CD4-positive, alpha-beta T cell treated with Interleukin-15 for 4 hours (primary cell): ENCODE data around the gene MILR1.
"Not testable (repeated sequence)": the region's sequence is repeated elsewhere in the genome, so short reads cannot be mapped to it uniquely, and the experiment has no call there.

Experiments used
- DNase-seq: peaks from one replicate; pipeline ENCODE4 v3.0.0-alpha.2; 2020; ENCODE audit warnings: low spot score

The MILR1 gene, protein sequence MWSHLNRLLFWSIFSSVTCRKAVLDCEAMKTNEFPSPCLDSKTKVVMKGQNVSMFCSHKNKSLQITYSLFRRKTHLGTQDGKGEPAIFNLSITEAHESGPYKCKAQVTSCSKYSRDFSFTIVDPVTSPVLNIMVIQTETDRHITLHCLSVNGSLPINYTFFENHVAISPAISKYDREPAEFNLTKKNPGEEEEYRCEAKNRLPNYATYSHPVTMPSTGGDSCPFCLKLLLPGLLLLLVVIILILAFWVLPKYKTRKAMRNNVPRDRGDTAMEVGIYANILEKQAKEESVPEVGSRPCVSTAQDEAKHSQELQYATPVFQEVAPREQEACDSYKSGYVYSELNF

DNA sequence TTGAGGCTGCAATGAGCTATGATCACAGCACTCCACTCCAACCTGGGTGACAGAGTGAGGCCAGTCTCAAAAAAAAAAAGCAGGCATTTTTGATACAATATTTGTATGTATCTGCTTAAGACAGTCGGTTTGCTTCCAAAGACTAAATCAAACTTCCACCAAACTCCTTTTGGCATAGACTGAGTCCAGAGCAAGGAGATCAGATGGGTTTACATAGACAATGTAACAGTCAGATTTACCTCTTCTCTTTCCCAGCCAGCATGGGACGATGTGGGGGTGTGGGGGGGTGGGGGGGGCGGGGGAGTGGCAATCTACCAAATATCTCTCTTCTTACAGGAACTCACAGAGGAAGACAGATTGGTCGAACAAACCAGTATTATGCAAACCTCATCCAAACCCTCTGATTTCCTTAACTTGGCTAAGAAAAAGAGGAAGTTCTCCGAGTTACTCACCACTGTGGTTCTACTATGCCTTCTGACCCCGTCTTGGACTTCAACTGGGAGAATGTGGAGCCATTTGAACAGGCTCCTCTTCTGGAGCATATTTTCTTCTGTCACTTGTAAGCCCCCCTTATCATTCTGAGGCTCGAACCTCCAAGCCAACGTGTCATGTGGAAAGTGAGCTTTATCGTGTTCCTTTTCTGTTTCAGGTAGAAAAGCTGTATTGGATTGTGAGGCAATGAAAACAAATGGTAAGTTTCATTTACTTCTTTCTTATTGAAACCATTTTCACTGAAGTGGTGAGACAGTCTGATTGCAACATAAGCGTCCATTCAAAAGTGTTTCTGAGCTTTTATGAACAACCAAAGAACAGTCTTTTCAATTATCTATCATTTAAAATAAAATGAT, at the start of gene MILR1:
TSS of gene MILR1 (plus strand) at position 451 of the 848 bp plus-strand sequence. CDS start at position 505, 54 bp downstream.
- DNase-seq, result no peak

DNA sequence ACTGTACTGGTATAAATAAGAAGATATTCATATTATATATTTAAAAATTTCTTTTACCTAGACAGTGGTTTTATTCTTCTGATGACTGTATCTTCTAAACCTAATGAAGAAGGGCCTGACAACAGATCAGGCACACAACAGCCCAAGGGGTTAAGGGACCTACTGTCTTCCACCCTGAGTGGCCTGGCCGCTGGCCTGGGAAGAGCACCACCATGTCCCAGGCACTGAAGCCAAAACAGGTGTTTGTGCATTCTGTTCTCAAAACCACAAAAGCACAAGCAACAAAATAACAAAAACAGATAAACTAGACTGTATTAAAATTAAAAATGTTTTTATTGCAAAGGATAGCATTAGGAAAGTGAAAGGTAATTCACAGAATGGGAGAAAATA, 49.2 kb upstream of the MILR1 start:
- DNase-seq, result no peak

DNA sequence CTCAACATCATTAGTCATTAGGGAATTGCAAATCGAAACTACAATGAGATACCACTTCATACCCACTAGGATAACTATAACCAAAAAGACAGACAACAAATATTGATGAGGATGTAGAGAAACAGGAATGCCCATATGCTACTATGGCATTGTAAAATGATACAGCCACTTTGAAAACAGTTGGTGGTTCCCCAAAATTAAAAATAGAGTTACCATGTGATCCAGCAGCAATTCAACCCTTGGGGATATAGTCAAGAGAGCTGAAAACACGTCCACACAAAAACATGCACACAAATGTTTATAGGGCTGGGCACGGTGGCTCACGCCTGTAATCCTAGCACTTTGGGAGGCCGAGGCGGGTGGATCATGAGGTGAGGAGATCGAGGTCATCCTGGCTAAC, 48.3 kb upstream of the MILR1 start:
- DNase-seq, result no peak

DNA sequence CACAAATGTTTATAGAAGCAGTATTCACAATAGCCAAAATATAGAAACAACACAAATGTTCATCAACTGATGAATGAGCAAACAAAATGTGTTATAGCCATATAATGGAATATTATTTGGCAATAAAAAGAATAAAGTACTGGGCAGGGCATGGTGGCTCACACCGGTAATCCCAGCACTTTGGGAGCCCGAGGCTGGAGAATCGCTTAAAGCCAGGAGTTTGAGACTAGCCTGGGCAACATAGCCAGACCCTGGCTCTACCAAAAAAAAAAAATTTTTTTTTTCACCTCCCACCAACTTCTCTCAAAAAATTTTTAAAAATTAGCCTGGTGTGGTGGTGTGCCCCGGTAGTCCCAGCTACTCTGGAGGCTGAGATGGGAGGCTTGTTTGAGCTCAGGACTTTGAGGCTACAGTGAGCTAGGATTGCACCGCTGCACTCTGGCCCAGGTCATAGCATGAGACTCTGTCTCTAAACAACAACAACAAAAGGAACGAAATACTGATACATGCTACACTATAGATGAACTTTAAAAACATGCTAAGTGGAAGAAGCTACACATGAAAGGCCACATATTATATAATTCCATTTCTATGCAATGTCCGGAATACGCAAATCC, 47.6 kb upstream of the MILR1 start:
- DNase-seq, result no peak

DNA sequence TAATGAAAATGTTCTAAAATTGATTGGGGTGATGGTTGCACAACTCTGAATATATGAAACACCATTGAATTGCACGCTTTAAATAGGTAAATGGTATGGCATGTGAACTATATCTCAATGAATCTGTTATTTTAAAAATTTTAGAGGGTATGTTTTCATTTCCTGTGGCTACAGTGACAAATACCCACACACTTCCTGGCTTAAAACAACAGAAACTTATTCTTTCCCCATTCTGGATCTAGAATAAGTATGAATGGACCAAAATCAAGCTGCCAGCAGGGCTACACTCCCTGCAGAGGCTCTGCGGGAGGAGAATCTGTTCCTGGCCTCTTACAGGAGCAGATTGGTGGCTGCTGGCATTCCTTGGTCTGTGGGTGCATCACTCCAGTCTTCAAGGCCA, 47.0 kb upstream of the MILR1 start:
- no peak for DNase-seq

DNA sequence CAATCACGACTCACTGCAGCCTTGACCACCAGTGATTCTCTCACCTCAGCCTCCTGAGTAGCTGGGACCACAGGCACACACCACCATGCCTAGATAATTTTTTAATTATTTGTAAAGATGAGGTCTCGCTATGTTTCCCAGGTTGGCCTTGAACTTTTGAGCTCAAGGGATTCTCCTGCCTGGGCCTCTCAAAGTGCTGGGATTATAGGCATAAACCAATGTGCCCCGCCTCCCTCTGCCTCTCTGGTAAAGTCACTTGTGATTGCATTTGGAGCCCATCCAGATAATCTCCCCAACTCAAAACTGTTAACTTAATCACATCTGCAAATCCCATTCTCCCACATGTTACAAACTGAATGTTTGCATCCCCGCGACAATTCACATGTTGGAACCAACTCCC, 46.4 kb upstream of the MILR1 start:
- no peak for DNase-seq

DNA sequence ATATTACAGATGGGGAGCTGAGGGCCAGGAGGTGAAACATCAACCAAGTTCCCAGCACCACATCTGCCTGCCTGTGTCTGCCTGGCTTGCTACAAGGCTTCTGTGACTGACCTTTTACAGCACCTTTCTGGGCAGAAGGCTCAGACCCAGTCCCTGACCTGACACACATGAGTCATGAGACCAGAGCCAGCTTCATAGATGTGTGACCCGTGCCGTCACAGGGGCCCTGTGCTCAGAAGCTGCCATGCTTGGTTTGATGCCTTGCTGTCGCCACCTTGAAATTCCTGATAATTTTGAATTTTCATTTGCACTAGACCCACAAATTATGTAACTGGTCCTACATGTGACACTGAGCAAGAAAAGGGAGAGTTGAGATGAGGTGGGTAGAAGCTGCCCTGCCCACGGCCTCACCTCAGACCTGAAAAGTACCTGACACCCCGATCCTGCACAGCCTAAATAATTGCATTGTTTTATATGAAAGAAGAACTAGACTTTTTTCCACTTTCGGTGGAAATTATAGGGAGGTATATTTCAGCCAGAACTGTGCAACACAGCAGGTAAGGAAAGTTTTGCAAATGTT, 44.9 kb upstream of the MILR1 start:
- DNase-seq, result no peak

DNA sequence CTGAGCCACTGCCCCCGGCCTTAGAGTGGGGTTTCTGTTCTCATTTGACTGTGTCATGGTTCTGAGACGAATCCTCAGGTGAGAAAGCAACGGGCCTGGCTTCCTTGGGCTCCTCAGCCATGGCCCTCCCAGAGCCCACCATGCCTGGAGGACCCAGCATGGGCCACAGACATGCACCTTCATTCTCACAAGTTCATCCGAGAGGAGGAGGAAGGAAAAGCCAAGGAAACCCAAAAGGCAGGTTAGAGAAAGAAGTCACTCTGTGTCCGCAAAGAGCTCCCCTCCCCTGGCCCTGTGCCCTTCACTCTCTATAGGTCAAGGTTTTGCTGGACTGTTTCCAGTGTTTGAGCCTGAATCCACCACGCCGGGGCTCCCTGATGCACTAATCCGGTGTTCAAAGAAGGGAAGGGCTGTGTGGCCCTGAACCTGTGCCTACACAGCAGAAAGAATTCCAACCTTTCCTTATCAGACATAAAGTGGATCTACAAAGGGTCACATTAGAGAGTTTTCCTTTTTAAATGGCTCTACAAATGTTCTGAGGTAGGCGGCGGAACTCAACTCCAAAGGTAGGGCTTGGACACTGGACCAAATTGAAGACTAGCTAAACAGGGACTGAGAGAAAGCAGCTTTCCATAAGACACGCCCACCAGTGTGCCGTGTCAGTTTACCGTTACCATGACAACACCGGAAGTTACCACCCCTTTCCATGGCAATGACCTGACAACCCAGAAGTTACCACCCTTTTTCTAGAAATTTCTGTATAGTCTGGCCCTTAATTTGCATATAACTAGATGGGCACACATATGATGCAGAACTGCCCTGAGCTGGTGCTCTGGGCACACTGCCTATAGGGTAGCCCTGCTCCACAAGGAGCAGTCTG, 42.4 kb upstream of the MILR1 start:
- DNase-seq, result no peak

DNA sequence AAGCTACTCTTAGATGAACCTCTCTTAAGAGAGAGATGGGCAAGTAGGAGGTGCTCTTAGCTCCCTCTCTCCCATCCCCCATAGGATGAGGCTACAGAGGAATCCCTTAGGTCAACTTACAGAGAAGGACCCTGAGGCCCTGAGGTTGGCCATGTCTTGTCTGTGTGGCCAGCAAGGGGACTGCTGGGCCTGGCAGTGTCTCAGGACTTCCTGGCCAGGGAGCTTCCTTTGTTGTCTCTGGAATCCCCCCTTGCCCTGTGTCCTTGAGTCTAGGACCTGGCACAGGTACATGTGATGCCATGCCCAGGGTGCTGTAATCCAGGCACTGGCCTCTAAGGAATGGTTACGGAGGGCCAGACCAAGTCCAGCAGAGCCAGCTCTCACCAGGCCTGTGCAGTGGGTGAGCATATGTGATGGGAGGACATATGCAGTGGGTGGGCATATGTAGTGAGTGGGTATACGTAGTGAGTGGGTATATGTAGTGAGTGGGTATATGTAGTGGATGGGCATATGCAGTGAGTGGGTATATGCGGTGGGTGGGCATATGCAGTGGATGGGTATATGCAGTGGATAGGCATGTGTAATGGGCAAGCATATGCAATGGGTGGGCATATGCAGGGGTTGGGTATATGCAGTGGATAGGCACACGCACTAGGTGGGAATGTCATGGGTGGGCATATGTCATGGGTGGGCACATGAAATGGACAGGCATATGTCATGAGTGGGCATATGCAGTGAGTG, 38.0 kb upstream of the MILR1 start:
- no peak for DNase-seq

DNA sequence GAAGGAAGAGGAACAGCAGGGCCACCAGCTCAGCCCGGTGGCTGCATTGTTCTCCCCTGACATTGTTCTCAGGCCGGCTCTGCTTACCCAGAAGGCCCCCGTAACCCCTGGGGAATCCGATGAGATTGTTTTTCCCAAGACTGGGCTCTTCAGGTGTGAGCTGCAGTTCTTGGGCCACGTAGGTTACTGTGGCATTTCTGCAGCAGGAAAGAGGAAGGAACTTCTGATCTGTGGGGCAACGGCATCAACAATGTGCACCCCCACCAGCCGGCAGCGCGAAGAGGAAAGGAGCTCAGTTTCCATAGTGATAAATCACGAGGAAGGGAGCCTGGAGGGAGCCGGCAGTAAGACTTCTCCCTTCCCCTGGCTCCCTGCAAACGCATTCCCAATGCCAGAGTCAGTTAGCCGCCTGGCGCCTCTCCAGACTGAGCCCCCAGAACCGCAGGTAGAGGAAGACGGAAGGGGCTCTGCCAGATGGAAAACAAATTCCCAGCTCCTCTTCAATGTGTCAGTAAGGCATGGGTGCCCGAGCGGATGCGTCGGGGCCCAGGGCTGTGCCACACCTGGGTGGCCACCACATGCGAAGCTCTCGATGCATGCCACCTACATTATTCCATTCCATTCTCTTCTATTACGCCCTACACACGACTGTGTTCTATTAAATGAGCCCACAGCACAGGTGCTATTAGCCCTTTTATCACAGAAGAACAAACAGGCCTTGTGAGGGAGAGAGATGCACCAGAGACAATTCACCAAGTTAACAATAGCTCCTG, 36.7 kb upstream of the MILR1 start:
- DNase-seq, result no peak

DNA sequence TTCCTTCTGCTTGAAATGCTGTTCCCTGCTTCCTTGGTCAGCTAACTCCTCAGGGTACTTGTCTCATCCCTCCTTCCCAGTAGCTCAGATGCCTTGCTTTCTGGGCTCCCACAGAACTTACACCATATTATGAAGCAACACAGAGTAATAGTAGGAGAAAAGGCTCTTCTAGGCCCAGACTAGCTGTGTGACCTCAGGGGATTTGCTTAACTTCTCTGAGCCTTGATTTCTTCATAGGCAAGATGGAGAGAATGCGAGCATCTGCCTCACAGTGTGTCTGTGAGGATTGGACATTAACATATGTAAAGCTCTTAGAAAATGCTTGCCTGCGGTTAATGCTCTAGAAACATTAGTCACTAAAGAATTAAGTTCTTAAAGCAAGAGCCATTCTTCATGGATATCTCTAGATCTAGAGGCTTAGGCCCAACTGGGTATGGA, 36.0 kb upstream of the MILR1 start:
- DNase-seq, result no peak

DNA sequence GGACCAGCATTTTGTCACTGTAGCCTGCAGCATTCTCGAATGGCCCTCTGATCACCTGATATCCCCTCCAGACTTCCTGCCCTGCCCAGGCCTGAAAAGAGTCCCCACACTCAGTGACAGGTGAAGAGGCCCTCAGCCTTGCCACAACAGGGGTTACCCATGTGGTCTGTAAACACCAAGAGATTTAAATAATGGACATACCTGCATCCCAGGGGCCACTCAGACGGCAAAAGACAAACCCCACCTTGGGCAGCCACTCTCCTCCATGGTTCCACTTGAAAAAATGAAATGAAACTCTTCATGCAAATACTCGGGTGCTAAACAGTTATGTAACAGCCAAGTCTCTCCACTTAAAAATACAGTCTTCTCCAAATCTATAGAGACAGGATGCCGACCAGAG, 35.4 kb upstream of the MILR1 start:
- no peak for DNase-seq

DNA sequence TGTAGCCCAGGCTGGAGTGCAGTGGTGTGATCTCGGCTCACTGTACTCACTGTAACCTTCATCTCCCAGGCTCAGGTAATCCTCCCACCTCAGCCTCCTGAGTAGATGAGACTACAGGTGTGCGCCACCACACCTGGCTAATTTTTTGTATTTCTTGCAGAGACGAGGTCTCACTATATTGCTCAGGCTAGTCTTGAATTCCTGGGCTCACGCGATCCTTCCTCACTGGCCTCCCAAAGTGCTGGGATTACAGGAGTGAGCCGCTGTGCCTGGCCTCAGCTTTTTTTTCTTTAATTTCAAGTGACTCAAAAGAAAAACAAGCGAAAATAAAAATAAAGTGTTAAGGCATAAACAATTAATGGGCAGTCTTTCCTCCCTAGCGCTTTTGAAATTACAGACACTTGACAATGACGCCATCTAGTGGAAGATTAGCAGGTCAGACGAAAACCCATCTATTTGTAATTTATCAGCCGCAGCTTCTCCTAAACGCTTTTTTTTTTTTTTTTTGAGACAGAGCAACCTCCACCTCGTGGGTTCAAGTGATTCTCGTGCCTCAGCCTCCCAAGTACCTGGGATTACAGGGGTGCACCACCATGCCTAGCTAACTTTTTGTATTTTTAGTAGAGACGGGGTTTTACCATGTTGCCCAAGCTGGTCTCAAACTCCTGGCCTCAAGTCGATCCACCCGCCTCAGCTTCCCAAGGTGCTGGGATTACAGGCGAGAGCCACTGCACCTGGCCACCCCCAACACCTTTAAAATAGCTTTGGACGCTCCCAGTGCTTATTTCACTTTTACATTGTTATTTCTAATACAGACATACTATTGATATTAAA, 30.2 kb upstream of the MILR1 start:
- peak; percentile 72 for DNase-seq

DNA sequence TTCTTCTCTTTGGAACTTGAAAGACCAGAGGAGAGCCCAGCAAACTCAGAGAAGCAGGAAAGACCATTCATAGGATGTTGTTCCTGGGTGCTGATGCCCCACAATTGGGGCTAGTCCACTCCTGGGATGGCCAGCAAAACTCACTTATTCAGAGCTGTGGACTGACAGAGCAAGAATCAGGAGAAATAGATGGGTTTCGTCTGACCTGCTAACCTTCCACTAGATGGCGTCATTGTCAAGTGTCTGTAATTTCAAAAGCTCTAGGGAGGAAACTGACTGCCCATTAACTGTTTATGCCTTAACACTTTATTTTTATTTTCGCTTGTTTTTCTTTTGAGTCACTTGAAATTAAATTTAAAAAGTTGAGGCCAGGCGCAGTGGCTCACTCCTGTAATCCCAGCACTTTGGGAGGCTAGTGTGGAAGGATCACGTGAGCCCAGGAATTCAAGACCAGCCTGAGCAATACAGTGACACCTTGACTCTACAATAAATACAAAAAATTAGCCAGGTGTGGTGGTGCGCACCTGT, 28.7 kb upstream of the MILR1 start:
- DNase-seq, result peak; percentile 79

DNA sequence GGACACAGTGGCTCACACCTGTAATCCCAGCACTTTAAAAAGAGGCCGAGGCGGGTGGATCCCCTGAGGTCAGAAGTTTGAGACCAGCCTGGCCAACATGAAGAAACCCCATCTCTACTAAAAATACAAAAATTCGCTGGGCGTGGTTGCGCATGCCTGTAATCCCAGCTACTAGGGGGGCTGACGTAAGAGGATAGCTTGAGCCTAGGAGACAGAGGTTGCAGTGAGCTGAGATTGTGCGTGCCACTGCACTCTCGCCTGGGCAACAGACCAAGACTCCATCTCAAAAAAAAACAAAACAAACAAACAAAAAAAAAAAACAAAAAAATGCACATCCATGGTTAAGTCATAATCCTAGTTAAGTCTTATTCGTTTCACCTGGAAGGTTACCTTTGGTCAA, 26.8 kb upstream of the MILR1 start:
- not testable (repeated sequence) for DNase-seq

DNA sequence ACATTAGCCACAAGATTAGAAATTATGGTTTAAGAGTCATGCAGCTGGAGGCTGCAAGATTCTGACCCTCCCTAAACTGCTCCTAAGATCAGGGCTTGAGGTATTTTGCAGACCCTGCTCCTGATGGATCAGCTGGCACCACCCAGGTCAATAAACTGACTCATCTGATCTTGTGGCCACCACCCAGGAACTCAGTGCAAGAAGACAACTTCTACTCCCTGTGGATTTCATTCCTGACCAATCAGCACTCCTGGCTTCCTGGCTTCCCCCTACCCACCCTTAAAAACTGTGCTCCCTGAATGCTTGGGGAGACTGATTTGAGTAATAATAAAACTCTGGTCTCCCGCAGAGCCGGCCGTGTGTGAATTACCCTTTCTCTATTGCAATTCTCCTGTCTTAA, 25.0 kb upstream of the MILR1 start:
- no peak for DNase-seq

DNA sequence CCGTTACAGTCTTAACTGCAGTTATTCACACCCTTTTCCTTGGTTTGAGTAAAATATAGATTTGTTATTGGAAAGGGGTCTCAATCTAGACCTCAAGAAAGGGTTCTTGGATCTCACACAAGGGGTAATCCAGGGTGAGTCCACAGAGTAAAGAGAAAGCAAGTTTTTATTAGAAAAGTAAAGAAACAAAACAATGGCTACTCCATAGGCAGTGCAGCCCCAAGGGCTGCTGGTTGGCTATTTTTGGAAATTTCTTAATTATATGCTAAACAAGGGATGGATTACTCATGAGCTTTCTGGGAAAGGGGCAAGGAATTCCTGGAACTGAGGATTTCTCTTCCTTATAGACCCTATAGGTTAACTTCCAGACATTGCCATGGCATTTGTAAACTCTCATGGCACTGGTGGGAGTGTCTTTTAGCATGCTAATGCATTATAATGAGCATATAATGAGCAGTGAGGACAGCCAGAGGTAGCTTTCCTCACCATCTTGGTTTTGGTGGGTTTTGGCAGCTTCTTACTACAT, 24.5 kb upstream of the MILR1 start:
- no peak for DNase-seq

DNA sequence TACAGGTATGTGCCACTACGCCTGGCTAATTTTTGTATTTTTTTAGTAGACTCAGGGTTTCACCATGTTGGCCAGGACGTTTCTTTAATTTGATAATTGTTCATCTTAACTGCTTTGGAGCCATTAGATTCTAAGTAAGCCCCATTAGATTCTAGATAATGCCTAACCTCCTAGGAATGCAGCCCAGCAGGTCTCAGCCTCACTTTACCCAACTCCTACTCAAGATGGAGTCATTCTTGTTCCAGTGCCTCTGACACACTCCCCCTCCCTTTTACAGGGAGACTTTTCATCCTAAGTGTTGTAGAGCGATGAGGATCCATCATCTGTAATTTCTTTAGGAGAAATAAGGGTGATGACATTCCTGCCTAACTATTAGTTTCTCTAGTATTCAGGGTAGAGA, 23.7 kb upstream of the MILR1 start:
- no peak for DNase-seq

DNA sequence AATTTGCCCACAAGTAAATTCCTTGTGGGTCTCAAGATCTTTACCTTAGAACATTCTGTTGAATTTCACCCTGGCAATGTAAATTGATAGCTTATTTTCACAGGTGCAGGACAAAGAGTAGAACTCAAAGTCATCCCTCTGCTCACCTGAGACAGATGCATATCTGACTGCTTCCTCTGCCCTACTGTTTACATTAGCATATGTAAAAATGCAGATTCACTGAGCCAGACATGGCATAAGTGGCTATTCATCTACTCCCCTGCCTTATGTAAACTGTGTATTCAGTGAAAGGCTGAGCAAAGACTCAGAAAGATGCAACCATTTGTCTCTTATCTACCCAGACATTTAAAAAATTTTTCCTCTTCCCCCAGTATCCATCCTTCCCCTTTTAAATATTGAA, 22.3 kb upstream of the MILR1 start:
- no peak for DNase-seq
